A549 treated with DMSO at 1 μM for 4 hours (cell line): ENCODE data around the gene CPAMD8. TPM values are rescaled to one million over a fixed set of nuclear protein-coding genes. Genes with fewer than 3 reads are reported as not detected.

Experiments
- total RNA-seq: library from RNA; stranded (reverse); fragments of 200-300 nt; extraction: Qiagen RNA extraction; gene quantifications from 5 replicates; pipeline ENCODE4 v1.2.3, GENCODE V29; 2022; ENCODE audit warnings: low read depth

The CPAMD8 gene
- total RNA-seq, result 0.02 to 0.21 TPM in 2 of 5 replicates, not detected in the others

GRCh38 chr19:17026706-17027534, at the start of gene CPAMD8:
Gene CPAMD8, minus strand, starts transcription at chr19:17026810. Its CDS starts 168 bp downstream, at chr19:17026642.

GRCh38 chr19:17075035-17075863, 48.6 kb upstream of the CPAMD8 start, which contains the start of the genes HAUS8 and MYO9B:
Gene HAUS8, minus strand, starts transcription at chr19:17075452. Its CDS starts 30 bp downstream, at chr19:17075422.
Gene MYO9B, plus strand, starts transcription at chr19:17075777. Its CDS starts 25,941 bp downstream, at chr19:17101718.

GRCh38 chr19:16888629-16889365, 137.8 kb downstream of the CPAMD8 start, which contains the start of gene F2RL3:
Gene F2RL3, plus strand, starts transcription at chr19:16888999. Its CDS starts 191 bp downstream, at chr19:16889190.

Other genes with a start within 250 kb of the CPAMD8 start
- gene SIN3B, start 197.4 kb downstream of the CPAMD8 start, total RNA-seq, result 15.7 to 23.3 TPM (median 22.4 TPM) in 5 replicates
- not detected in 5 replicates for gene F2RL3, start 137.8 kb downstream of the CPAMD8 start, total RNA-seq
- 13.2 to 17.1 TPM (median 15.8 TPM) in 5 replicates for gene HAUS8, start 48.6 kb upstream of the CPAMD8 start, total RNA-seq
- 24.2 to 38.4 TPM (median 34.6 TPM) in 5 replicates for gene MYO9B, start 49.0 kb upstream of the CPAMD8 start, total RNA-seq
- 14.7 to 16.4 TPM (median 15.3 TPM) in 5 replicates for gene USE1, start 188.5 kb upstream of the CPAMD8 start, total RNA-seq
- 9.8 to 13.9 TPM (median 10.9 TPM) in 5 replicates for gene OCEL1, start 199.4 kb upstream of the CPAMD8 start, total RNA-seq
- 23.3 to 58.5 TPM (median 49.9 TPM) in 5 replicates for gene NR2F6, start 219.1 kb upstream of the CPAMD8 start, total RNA-seq
- gene USHBP1, start 237.9 kb upstream of the CPAMD8 start, total RNA-seq, result not detected in 5 replicates
- gene BABAM1, start 240.6 kb upstream of the CPAMD8 start, total RNA-seq, result 58.4 to 65.2 TPM (median 62.0 TPM) in 5 replicates